HG03103 (cell line): Measurements from ENCODE around the gene SYTL4.
A peak's percentile ranks its signal among the peaks of the same experiment; 100 is the strongest.

Source experiments
- ATAC-seq: cut with Tn5 transposase; IDR thresholded peaks from one replicate; pipeline ENCODE4 v1.9.1; 2021; ENCODE audit warnings: low read depth; ENCODE audit not compliant: unreplicated experiment

The SYTL4 gene

GRCh38 chrX:100649550-100650356 is 82.2 kb downstream of the SYTL4 start:
- ATAC-seq, result no peak

- no peak for ATAC-seq
Observed at GRCh38 chrX:100648458-100649417, 83.2 kb downstream of the SYTL4 start.

GRCh38 chrX:100647739-100648138 is 84.2 kb downstream of the SYTL4 start:
- ATAC-seq, result no peak

- no peak for ATAC-seq
Observed at GRCh38 chrX:100647095-100647494, 84.8 kb downstream of the SYTL4 start.

- ATAC-seq, result no peak
Observed at GRCh38 chrX:100645106-100645505, 86.8 kb downstream of the SYTL4 start.

GRCh38 chrX:100643956-100644860 is 87.7 kb downstream of the SYTL4 start, which contains the start of gene SRPX2:
Gene SRPX2 (plus strand): TSS chrX:100644199. CDS start chrX:100646323, 2,124 bp downstream.
- ATAC-seq, result no peak

GRCh38 chrX:100643212-100643611 is 88.7 kb downstream of the SYTL4 start:
- no peak for ATAC-seq

- no peak for ATAC-seq
Observed at GRCh38 chrX:100642290-100642689, 89.6 kb downstream of the SYTL4 start.

GRCh38 chrX:100636321-100636991 is 95.5 kb downstream of the SYTL4 start, which contains the start of gene TSPAN6:
Gene TSPAN6 (minus strand): TSS chrX:100636806. CDS start chrX:100636694, 112 bp downstream.
- ATAC-seq, result peak; percentile 96

GRCh38 chrX:100635989-100636320 is 96.0 kb downstream of the SYTL4 start:
- ATAC-seq, result no peak

GRCh38 chrX:100635040-100635439 is 96.9 kb downstream of the SYTL4 start:
- ATAC-seq, result no peak

GRCh38 chrX:100625985-100626491 is 105.9 kb downstream of the SYTL4 start:
- peak; percentile 88 for ATAC-seq
